K562 (cell line): ENCODE measurements around the gene EIF1. TPM values are rescaled to one million over a fixed set of nuclear protein-coding genes. Genes with fewer than 3 reads are reported as not detected.

Experiments used
- ATAC-seq: fragments of 200-7000 bp; cut with Tn5 transposase; 3 replicates; pipeline ENCODE4 v1.9.1; 2020; ENCODE audit warnings: moderate library complexity
- BruUV-seq: library from RNA; stranded (reverse); fragments of 400-500 nt; replicated peaks from 2 replicates; lab custom pipeline; 2021; lab: Mats Ljungman, UMichigan
- CTCF ChIA-PET: fragments of 300-600 bp; formaldehyde crosslinking; extraction: SDS; loops from one replicate; lab custom pipeline; 2021; ENCODE audit warnings: low intra/inter-chr PET ratio; lab: Yijun Ruan, JAX
- POLR2A ChIA-PET: fragments of 300-600, 350-650 bp; sonication (Branson Sonifier 250); formaldehyde crosslinking; extraction: SDS; loops from one replicate; lab custom pipeline; 2021; ENCODE audit warnings: antibody characterized with exemption, inconsistent platforms; lab: Yijun Ruan, JAX
- DNase-seq, 4 experiments: peaks; one replicate each; pipeline versions ENCODE4 v3.0.0 to v3.0.0-alpha.2; 2011 to 2018; ENCODE audit warnings: low spot score in 3 of 4, mixed read lengths in 3 of 4; ENCODE audit errors: extremely low read depth in 1 of 4
- FAIRE-seq: peaks from 2 replicates; lab custom pipeline; 2011; peaks lifted over from hg19 to GRCh38; lab: Jason Lieb, UNC
- H2AFZ ChIP-seq: 2 replicates; pipeline ENCODE4 v1.6.0; 2011; ENCODE audit warnings: low read depth, low read length, control low read depth, inconsistent platforms
- H3K27ac ChIP-seq: fragments of 200-600 bp; 3 replicates; pipeline ENCODE4 v1.8.0; 2011; ENCODE audit warnings: low read depth, mild to moderate bottlenecking, control low read depth, inconsistent platforms, low read length, moderate library complexity, mixed read lengths; ENCODE audit errors: extremely low read depth
- H3K27me3 ChIP-seq, 2 experiments: fragments of 300-600 bp in 1 of 2; 2 replicates in 1 of 2; 3 replicates in 1 of 2; pipeline versions ENCODE4 v1.6.0 to v1.8.0; 2011; ENCODE audit warnings: inconsistent platforms in 2 of 2, low read length in 2 of 2, mild to moderate bottlenecking in 1 of 2, mixed read lengths in 1 of 2, moderate library complexity in 1 of 2; ENCODE audit not compliant: control insufficient read depth in 2 of 2, insufficient read depth in 2 of 2
- H3K36me3 ChIP-seq: fragments of 300-600 bp; 3 replicates; pipeline ENCODE4 v1.8.0; 2011; ENCODE audit warnings: mild to moderate bottlenecking, low read length, inconsistent platforms; ENCODE audit not compliant: control insufficient read depth, insufficient read depth
- H3K4me1 ChIP-seq, 2 experiments: fragments of 200-600 bp in 1 of 2; replicated peaks in 1 of 2; 2 replicates in 1 of 2; 3 replicates in 1 of 2; pipeline versions ENCODE4 v1.5.1 to v1.8.0; 2011; ENCODE audit warnings: inconsistent platforms in 2 of 2, low read length in 2 of 2, mild to moderate bottlenecking in 1 of 2, mixed read lengths in 1 of 2, moderate library complexity in 1 of 2; ENCODE audit not compliant: control insufficient read depth in 2 of 2, insufficient read depth in 2 of 2
- H3K4me2 ChIP-seq: 2 replicates; pipeline ENCODE4 v1.6.1; 2011; ENCODE audit warnings: low read length, control low read depth, inconsistent platforms, mixed read lengths; ENCODE audit not compliant: insufficient read depth
- H3K4me3 ChIP-seq: fragments of 200-600 bp; sonication (generic), shearing (Covaris generic); 2 replicates; pipeline ENCODE4 v1.5.1; 2016; ENCODE audit warnings: control low read depth, inconsistent platforms
- H3K79me2 ChIP-seq: fragments of 200-600 bp; 3 replicates; pipeline ENCODE4 v1.8.0; 2011; ENCODE audit warnings: low read length, inconsistent platforms; ENCODE audit not compliant: control insufficient read depth, insufficient read depth
- H3K9ac ChIP-seq, 2 experiments: 2 replicates each; pipeline versions ENCODE4 v1.6.0 to v1.6.1; 2011; ENCODE audit warnings: low read depth in 2 of 2, low read length in 2 of 2, control low read depth in 1 of 2, inconsistent platforms in 1 of 2, mild to moderate bottlenecking in 1 of 2, mixed read lengths in 1 of 2; ENCODE audit not compliant: insufficient read depth in 1 of 2
- H3K9me1 ChIP-seq: one replicate; pipeline ENCODE4 v1.6.0; 2011; ENCODE audit warnings: inconsistent platforms, mild to moderate bottlenecking, low read length, moderate library complexity; ENCODE audit not compliant: control insufficient read depth, insufficient read depth
- H3K9me3 ChIP-seq: replicated peaks from 2 replicates; pipeline ENCODE4 v1.5.1; 2011; ENCODE audit warnings: low read depth, low read length, inconsistent platforms; ENCODE audit not compliant: control insufficient read depth, insufficient read depth
- H4K20me1 ChIP-seq: replicated peaks from 2 replicates; pipeline ENCODE4 v1.6.1; 2011; ENCODE audit warnings: low read length, inconsistent platforms, mixed read lengths; ENCODE audit not compliant: control insufficient read depth, insufficient read depth
- GATAD2A ChIP-seq: fragments of 450-650 bp; IDR thresholded peaks from 2 replicates; pipeline ENCODE4 v1.6.1; 2017
- MAZ ChIP-seq, 2 experiments: fragments of 450-650 bp in 1 of 2; sonication (generic) in 1 of 2; formaldehyde crosslinking; IDR thresholded peaks in 1 of 2; conservative IDR thresholded peaks in 1 of 2; 2 replicates each; pipeline versions ENCODE4 v1.4.0 to v1.5.0; 2020; ENCODE audit warnings: mild to moderate bottlenecking in 1 of 2, missing genetic modification reagents in 1 of 2
- MIER1 ChIP-seq: fragments of 450-650 bp; IDR thresholded peaks from 2 replicates; pipeline ENCODE4 v1.6.1; 2016; ENCODE audit warnings: antibody characterized with exemption, mild to moderate bottlenecking, low read depth
- NFIC ChIP-seq: fragments of 450-650 bp; IDR thresholded peaks from 2 replicates; pipeline ENCODE4 v1.6.1; 2017; ENCODE audit warnings: mild to moderate bottlenecking, inconsistent platforms
- RAD21 ChIP-seq, 2 experiments: fragments of 250-450 bp in 1 of 2; fragments of 450-650 bp in 1 of 2; sonication (Bioruptor Pico) in 1 of 2; formaldehyde crosslinking in 1 of 2; IDR thresholded peaks in 1 of 2; conservative IDR thresholded peaks in 1 of 2; 2 replicates each; pipeline versions ENCODE4 v1.4.0 to v1.8.0; 2020 to 2022; ENCODE audit warnings: mild to moderate bottlenecking in 2 of 2, moderate library complexity in 1 of 2
- SLC30A9 ChIP-seq: fragments of 250-450 bp; sonication (Bioruptor Pico); IDR thresholded peaks from 2 replicates; pipeline ENCODE4 v1.8.0; 2022; ENCODE audit warnings: mild to moderate bottlenecking, moderate library complexity
- XRCC5 ChIP-seq: fragments of 200-400 bp; formaldehyde crosslinking; IDR thresholded peaks from 2 replicates; pipeline ENCODE4 v1.6.1; 2017; ENCODE audit warnings: low read depth, mild to moderate bottlenecking, low read length
- ZNF384 ChIP-seq: IDR thresholded peaks from 2 replicates; pipeline ENCODE4 v1.6.1; 2012; ENCODE audit warnings: low read depth, low read length, improper control_type of control experiment
- WGBS: fragments of 100-300 bp; shearing (Covaris generic); methylation state at CpG from one replicate; pipeline ENCODE4 v1.1.6; 2016; ENCODE audit warnings: low coverage, mixed read lengths; ENCODE audit not compliant: insufficient coverage; ENCODE audit errors: missing lambda C conversion rate; 5-methylcytosine and 5-hydroxymethylcytosine counted together
- in situ Hi-C: fragments of 300-500 bp; cut with MboI; formaldehyde crosslinking; loops from 4 replicates; pipeline ENCODE4 v1.15.0; 2018; ENCODE audit warnings: inconsistent platforms, mixed read lengths
- intact Hi-C: fragments of 100-400 bp; cut with micrococcal nuclease; formaldehyde crosslinking; loops from 2 replicates; pipeline ENCODE4 v1.14.2; 2022
- polyA plus RNA-seq, 8 experiments: library from polyadenylated mRNA; depleted of rRNA in 4 of 8; stranded (reverse) in 5 of 8; unstranded in 3 of 8; fragments of >200 nt; fragmentation: Nextera tagmentation in 2 of 8; fragmentation: Illumina TruSeq in 1 of 8; extraction: Ambion mirVana in 2 of 8; extraction: Trizol in 1 of 8; gene quantifications; 2 replicates each; pipeline versions ENCODE4 v1.2.1 to v1.2.3, GENCODE V29; 2011 to 2014; ENCODE audit warnings: inconsistent platforms in 1 of 8, missing spikeins in 1 of 8
- total RNA-seq, 7 experiments: library from RNA; depleted of rRNA in 6 of 7; stranded (reverse); fragments of >200 nt in 6 of 7; fragmentation: Illumina TruSeq in 2 of 7; extraction: Trizol in 2 of 7; gene quantifications; 2 replicates each; pipeline versions ENCODE4 v1.2.1 to v1.2.3, GENCODE V29; 2011 to 2021; ENCODE audit warnings: low replicate concordance in 1 of 7
- TF ChIP-seq, protein P1 (sequence below), 2 experiments: fragments of 450-650 bp; IDR thresholded peaks; 2 replicates each; pipeline ENCODE4 v1.6.1; 2018; ENCODE audit warnings: mild to moderate bottlenecking in 2 of 2, low read depth in 1 of 2; ENCODE audit not compliant: partially characterized antibody in 2 of 2
- TF ChIP-seq, protein P2 (sequence below), 2 experiments: IDR thresholded peaks; 2 replicates each; pipeline ENCODE4 v1.6.1; 2011; ENCODE audit warnings: borderline replicate concordance in 1 of 2, control low read depth in 1 of 2, low read depth in 1 of 2, low read length in 1 of 2, mild to moderate bottlenecking in 1 of 2, mixed read lengths in 1 of 2, moderate library complexity in 1 of 2; ENCODE audit not compliant: insufficient read depth in 1 of 2, insufficient read length in 1 of 2, poor library complexity in 1 of 2, severe bottlenecking in 1 of 2; ENCODE audit errors: extremely low read depth in 1 of 2
- TF ChIP-seq, protein P3 (sequence below): IDR thresholded peaks from 2 replicates; pipeline ENCODE4 v1.6.1; 2011; ENCODE audit warnings: borderline replicate concordance, low read depth, mild to moderate bottlenecking, moderate library complexity, low read length; ENCODE audit not compliant: insufficient read depth, poor library complexity, severe bottlenecking

EIF1 gene
- total and polyA plus RNA-seq, 9 of the 15 experiments (the other 6 are each of a cell fraction or from before 2014, with no cell fraction given): 67.0 to 1,204 (median 320) TPM

DNA sequence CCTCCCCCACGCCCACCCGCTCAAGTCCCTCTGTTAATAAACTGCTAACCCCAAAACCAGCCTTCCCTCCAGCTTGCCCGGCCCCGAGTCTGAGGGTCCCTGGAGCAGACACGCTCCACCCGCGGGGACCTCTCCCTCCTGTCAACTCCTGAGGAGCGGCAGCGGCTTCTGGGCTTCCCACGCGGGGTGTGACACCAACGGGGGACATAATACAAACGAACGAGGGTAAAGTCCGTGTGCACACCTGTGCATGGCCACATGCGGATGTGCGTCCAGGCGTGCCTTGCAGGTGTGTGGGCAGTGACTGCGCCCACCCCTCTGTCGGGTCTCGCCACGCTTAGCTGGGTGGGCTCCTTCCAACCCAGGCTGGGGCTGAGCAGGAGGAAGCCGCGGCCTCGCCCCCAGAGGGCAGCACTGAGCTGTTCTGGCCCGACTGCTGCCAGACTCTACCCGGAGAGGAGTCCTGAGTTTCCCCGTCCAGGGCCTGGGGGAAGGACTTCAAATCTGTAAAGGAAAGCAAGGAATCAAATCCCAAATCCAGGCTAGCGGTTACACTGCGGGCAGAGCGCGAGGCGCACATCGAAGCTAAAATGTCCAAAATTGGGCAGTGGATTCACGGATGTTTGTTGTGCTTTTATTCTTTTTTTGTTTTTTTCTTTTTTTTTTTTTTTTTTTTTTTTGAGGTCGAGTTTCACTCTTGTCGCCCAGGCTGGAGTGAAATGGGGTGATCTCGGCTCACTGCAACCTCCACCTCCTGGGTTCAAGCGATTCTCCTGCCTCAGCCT is 40.1 kb upstream of the EIF1 start:
- peak overlapping the region; percentile 23 for H3K4me3 ChIP-seq
- no peaks in the 10 kb centered on the region for H4K20me1 ChIP-seq
- H3K9me3 ChIP-seq: no peaks in the 10 kb centered on the region
- no TSS peak for BruUV-seq
- CTCF ChIA-PET: interaction anchor here (0.6 to 4.8 kb wide), 15 partner anchors 13 to 847 kb away, joined by 3 to 87 read pairs (median 5); no protein-coding TSS in a partner anchor
- H2AFZ ChIP-seq: peak overlapping the region; percentile 89
- ATAC-seq (peak; percentile 96), FAIRE-seq (peak; percentile 90), DNase-seq (peak; percentile 86 to 89 (median 86))
- intact Hi-C loops (loop anchor here (1.0 to 5.0 kb wide), 3 partner anchors 14 to 741 kb away; no protein-coding TSS in a partner anchor), in situ Hi-C loops (no loop called here)
- WGBS: 1% methylated on average over 28 of the region's 39 CpGs
- H3K36me3 ChIP-seq: no peaks in the 10 kb centered on the region
- POLR2A ChIA-PET: interaction anchor here (0.6 to 1.0 kb wide), 6 partner anchors 9 to 828 kb away, joined by 3 to 4 read pairs (median 4); no protein-coding TSS in a partner anchor
- no peaks in the 10 kb centered on the region for H3K9me1 ChIP-seq
- H3K4me1 ChIP-seq: peaks cover 20 to 31% of the 10 kb centered on the region in 2 experiments; a peak in 4 of 5 replicates
- peak overlapping the region; percentile 22 to 84; a peak in 3 of 4 replicates for H3K9ac ChIP-seq
- peaks cover 0 to 4% of the 10 kb centered on the region in 2 experiments; a peak in 1 of 5 replicates for H3K27me3 ChIP-seq
- H3K4me2 ChIP-seq: peak overlapping the region; percentile 80
- H3K27ac ChIP-seq: no peak overlapping the region; the same call in 2 of the 3 replicates
- no peaks in the 10 kb centered on the region for H3K79me2 ChIP-seq
- TF ChIP-seq, protein P1, sequence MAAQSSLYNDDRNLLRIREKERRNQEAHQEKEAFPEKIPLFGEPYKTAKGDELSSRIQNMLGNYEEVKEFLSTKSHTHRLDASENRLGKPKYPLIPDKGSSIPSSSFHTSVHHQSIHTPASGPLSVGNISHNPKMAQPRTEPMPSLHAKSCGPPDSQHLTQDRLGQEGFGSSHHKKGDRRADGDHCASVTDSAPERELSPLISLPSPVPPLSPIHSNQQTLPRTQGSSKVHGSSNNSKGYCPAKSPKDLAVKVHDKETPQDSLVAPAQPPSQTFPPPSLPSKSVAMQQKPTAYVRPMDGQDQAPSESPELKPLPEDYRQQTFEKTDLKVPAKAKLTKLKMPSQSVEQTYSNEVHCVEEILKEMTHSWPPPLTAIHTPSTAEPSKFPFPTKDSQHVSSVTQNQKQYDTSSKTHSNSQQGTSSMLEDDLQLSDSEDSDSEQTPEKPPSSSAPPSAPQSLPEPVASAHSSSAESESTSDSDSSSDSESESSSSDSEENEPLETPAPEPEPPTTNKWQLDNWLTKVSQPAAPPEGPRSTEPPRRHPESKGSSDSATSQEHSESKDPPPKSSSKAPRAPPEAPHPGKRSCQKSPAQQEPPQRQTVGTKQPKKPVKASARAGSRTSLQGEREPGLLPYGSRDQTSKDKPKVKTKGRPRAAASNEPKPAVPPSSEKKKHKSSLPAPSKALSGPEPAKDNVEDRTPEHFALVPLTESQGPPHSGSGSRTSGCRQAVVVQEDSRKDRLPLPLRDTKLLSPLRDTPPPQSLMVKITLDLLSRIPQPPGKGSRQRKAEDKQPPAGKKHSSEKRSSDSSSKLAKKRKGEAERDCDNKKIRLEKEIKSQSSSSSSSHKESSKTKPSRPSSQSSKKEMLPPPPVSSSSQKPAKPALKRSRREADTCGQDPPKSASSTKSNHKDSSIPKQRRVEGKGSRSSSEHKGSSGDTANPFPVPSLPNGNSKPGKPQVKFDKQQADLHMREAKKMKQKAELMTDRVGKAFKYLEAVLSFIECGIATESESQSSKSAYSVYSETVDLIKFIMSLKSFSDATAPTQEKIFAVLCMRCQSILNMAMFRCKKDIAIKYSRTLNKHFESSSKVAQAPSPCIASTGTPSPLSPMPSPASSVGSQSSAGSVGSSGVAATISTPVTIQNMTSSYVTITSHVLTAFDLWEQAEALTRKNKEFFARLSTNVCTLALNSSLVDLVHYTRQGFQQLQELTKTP (IDR thresholded peaks at IDR 0.05; ENCODE audit: low read depth in 1 of 2, partially characterized antibody in 2 of 2): peak in 1 of 2 experiments; percentile 29
- TF ChIP-seq, protein P2, sequence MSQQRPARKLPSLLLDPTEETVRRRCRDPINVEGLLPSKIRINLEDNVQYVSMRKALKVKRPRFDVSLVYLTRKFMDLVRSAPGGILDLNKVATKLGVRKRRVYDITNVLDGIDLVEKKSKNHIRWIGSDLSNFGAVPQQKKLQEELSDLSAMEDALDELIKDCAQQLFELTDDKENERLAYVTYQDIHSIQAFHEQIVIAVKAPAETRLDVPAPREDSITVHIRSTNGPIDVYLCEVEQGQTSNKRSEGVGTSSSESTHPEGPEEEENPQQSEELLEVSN (IDR thresholded peaks at IDR 0.05; ENCODE audit: borderline replicate concordance in 1 of 2, extremely low read depth in 1 of 2, insufficient read depth in 1 of 2, insufficient read length in 1 of 2, low read depth in 1 of 2, low read length in 1 of 2, poor library complexity in 1 of 2, severe bottlenecking in 1 of 2): peak in 1 of 2 experiments; percentile 5
- TF ChIP-seq GATAD2A (peak; percentile 78; the same call in 1 of the 2 replicates), NFIC (peak; percentile 52), ZNF384 (peak; percentile 76), MAZ (CRISPR knock-in tag; conservative IDR thresholded peaks at IDR 0.05 in 1 of 2, IDR thresholded peaks at IDR 0.05 in 1 of 2) (peak in 1 of 2 experiments; percentile 77; a peak in 2 of 4 replicates), XRCC5 (peak; percentile 84; the same call in 1 of the 2 replicates), MIER1 (no peak), SLC30A9 (CRISPR knock-in tag) (no peak), RAD21 (CRISPR knock-in tag; conservative IDR thresholded peaks at IDR 0.05 in 1 of 2, IDR thresholded peaks at IDR 0.05 in 1 of 2) (peak; percentile 39 to 71)
- TF ChIP-seq, protein P3, sequence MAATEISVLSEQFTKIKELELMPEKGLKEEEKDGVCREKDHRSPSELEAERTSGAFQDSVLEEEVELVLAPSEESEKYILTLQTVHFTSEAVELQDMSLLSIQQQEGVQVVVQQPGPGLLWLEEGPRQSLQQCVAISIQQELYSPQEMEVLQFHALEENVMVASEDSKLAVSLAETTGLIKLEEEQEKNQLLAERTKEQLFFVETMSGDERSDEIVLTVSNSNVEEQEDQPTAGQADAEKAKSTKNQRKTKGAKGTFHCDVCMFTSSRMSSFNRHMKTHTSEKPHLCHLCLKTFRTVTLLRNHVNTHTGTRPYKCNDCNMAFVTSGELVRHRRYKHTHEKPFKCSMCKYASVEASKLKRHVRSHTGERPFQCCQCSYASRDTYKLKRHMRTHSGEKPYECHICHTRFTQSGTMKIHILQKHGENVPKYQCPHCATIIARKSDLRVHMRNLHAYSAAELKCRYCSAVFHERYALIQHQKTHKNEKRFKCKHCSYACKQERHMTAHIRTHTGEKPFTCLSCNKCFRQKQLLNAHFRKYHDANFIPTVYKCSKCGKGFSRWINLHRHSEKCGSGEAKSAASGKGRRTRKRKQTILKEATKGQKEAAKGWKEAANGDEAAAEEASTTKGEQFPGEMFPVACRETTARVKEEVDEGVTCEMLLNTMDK: peak; percentile 43
